Body of pancreas (tissue), 4 donors: ENCODE results near the gene GZF1. TPM values are rescaled to one million over a fixed set of nuclear protein-coding genes. Genes with fewer than 3 reads are reported as not detected.

Source experiments
- ATAC-seq: fragments of 150-250 bp; one replicate; pipeline ENCODE4 v1.9.1; 2016
- DNase-seq, 4 donors: peaks; one replicate each; pipeline ENCODE4 v3.0.0-alpha.2; 2019
- H3K27ac ChIP-seq, 4 donors: fragments of 200-600 bp; sonication (generic); 1 replicate in 3 of 4; 2 replicates in 1 of 4; pipeline versions ENCODE4 v1.5.1 to v1.6.1; 2016 to 2019; ENCODE audit warnings: mild to moderate bottlenecking in 1 of 4, mixed read lengths in 1 of 4, moderate library complexity in 1 of 4
- H3K27me3 ChIP-seq, 2 donors: fragments of 200-600 bp; sonication (generic); one replicate each; pipeline ENCODE4 v1.6.0; 2016; ENCODE audit warnings: mild to moderate bottlenecking in 1 of 2
- H3K36me3 ChIP-seq, 2 donors: fragments of 200-600 bp; sonication (generic); replicated peaks in 1 of 2; 2 replicates each; pipeline ENCODE4 v1.5.1; 2016; ENCODE audit warnings: low read depth in 2 of 2; ENCODE audit not compliant: insufficient read depth in 1 of 2
- H3K4me1 ChIP-seq: fragments of 200-600 bp; sonication (generic); one replicate; pipeline ENCODE4 v1.6.0; 2016
- H3K4me3 ChIP-seq, 2 donors: fragments of 200-600 bp; sonication (generic); 1 replicate in 1 of 2; 2 replicates in 1 of 2; pipeline ENCODE4 v1.5.1; 2016 to 2019
- H3K9me3 ChIP-seq, 3 donors: fragments of 200-600 bp; sonication (generic); 1 replicate in 2 of 3; 2 replicates in 1 of 3; pipeline ENCODE4 v1.5.1; 2016
- POLR2A ChIP-seq, 3 donors: fragments of 450-650 bp; IDR thresholded peaks; one replicate each; pipeline ENCODE4 v1.6.1; 2016; ENCODE audit warnings: antibody characterized with exemption in 3 of 3, mild to moderate bottlenecking in 2 of 3
- WGBS, 2 donors: methylation state at CpG; one replicate each; pipeline ENCODE4 v1.1.5; 2017; 5-methylcytosine and 5-hydroxymethylcytosine counted together
- intact Hi-C: fragments of 100-400 bp; cut with DNase I; formaldehyde crosslinking; loops from one replicate; pipeline ENCODE4 v1.15.1; 2023
- total RNA-seq, 2 donors: library from RNA; depleted of rRNA; stranded (reverse); fragments of >200 nt; gene quantifications; one replicate each; pipeline ENCODE4 v1.1.0, GENCODE V29; 2016
- TF ChIP-seq, protein P1 (sequence below), 7 experiments: fragments of 450-650 bp in 4 of 7; fragments of 200-600 bp in 3 of 7; sonication (generic) in 3 of 7; IDR thresholded peaks; one replicate each; pipeline ENCODE4 v1.5.1; 2016 to 2019; ENCODE audit warnings: antibody characterized with exemption in 7 of 7

The GZF1 gene
- total RNA-seq, 2 donors from 2014 or later = 1.6 to 6.2 TPM

DNA sequence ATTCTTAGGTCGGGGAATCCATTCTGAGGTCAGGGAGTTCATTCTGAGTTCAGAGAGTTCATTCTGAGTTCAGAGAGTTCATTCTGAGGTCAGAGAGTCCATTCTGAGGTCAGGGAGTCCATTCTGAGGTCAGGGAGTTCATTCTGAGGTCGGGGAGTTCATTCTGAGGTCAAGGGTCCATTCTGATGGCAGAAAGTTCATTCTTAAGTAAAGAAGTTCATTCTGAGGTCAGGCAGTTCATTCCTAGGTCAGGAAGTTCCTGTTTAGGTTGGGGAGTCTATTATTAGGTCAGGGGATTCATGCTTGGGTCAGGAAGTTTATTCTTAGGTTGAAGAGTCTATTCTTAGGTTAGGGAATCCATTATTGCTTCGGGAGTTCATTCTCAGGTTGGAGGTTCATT is 27.9 kb upstream of the GZF1 start:
- TF ChIP-seq, protein P1, sequence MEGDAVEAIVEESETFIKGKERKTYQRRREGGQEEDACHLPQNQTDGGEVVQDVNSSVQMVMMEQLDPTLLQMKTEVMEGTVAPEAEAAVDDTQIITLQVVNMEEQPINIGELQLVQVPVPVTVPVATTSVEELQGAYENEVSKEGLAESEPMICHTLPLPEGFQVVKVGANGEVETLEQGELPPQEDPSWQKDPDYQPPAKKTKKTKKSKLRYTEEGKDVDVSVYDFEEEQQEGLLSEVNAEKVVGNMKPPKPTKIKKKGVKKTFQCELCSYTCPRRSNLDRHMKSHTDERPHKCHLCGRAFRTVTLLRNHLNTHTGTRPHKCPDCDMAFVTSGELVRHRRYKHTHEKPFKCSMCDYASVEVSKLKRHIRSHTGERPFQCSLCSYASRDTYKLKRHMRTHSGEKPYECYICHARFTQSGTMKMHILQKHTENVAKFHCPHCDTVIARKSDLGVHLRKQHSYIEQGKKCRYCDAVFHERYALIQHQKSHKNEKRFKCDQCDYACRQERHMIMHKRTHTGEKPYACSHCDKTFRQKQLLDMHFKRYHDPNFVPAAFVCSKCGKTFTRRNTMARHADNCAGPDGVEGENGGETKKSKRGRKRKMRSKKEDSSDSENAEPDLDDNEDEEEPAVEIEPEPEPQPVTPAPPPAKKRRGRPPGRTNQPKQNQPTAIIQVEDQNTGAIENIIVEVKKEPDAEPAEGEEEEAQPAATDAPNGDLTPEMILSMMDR (IDR thresholded peaks at IDR 0.05) = no peak
- TF ChIP-seq POLR2A (IDR thresholded peaks at IDR 0.05) = no peak
- DNase-seq (no peak), ATAC-seq (no peak)
- WGBS, 2 donors = 29 to 51% methylated on average over 3 of the region's 3 CpGs
- H3K36me3 ChIP-seq = no peaks in the 10 kb centered on the region
- H3K27ac ChIP-seq = no peak overlapping the region
- intact Hi-C loops = no loop called here
- no peaks in the 10 kb centered on the region for H3K9me3 ChIP-seq
- no peaks in the 10 kb centered on the region for H3K4me1 ChIP-seq
- H3K27me3 ChIP-seq = no peaks in the 10 kb centered on the region
- H3K4me3 ChIP-seq = no peak overlapping the region

DNA sequence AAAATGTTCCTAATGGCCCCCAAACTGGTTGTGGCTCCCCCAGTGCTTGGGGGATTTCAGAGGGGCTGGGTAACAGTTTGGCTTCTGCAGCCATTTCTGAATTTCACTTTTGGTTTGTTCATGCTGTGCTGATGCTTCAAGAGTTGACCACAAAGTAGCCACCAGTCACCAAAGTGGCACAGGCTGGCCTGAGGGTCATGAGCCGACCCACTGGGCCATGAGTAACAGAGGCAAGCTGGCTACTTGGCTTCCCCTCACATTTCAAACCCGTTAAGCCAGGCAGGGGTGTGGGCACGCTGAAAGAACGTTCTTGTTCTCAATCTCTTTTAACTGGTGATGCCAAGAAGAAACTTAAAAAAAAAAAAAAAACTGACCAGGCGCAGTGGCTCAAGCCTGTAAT is 26.5 kb upstream of the GZF1 start:
- WGBS, 2 donors = 83 to 92% methylated on average over 5 of the region's 5 CpGs
- Histone ChIP-seq H3K36me3 (no peaks in the 10 kb centered on the region), H3K4me3 (no peak overlapping the region), H3K9me3 (no peaks in the 10 kb centered on the region), H3K4me1 (no peaks in the 10 kb centered on the region), H3K27ac (no peak overlapping the region), H3K27me3 (no peaks in the 10 kb centered on the region)
- TF ChIP-seq, protein P1 (IDR thresholded peaks at IDR 0.05) = no peak
- no peak for TF ChIP-seq POLR2A (IDR thresholded peaks at IDR 0.05)
- DNase-seq (no peak), ATAC-seq (no peak)
- intact Hi-C loops = no loop called here

- intact Hi-C loops = no loop called here
- Histone ChIP-seq H3K9me3 (no peaks in the 10 kb centered on the region), H3K27me3 (no peaks in the 10 kb centered on the region), H3K4me1 (no peaks in the 10 kb centered on the region), H3K36me3 (no peaks in the 10 kb centered on the region), H3K27ac (no peak overlapping the region), H3K4me3 (no peak overlapping the region)
- ATAC-seq = no peak
- TF ChIP-seq, protein P1 (IDR thresholded peaks at IDR 0.05) = no peak
- no peak for TF ChIP-seq POLR2A (IDR thresholded peaks at IDR 0.05)
- WGBS, 2 donors = 73 to 84% methylated on average over 5 of the region's 5 CpGs
- DNase-seq = no peak
Measured at GRCh38 chr20:23336476-23336875, 25.5 kb upstream of the GZF1 start.

DNA sequence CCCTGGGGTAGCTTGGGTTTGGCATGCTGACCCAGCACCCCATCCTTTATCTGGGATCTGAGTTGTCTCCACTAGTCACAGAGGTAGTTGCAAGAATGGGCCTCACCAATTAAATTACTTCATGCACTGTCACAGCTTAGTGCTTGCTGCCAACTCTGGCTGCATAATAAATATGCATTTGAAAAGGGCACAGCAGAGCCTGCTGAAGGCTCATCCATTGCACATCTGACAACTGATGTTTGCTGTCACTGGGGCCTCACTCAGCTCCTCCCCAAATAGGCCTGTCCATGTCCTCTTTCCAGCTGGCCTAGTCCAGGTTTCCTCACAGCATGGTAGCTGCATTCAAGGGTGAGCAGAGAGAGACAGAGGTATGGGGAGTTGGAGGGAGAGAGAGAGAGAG is 24.7 kb upstream of the GZF1 start:
- TF ChIP-seq, protein P1 (IDR thresholded peaks at IDR 0.05) = no peak
- TF ChIP-seq POLR2A (IDR thresholded peaks at IDR 0.05) = no peak
- Histone ChIP-seq H3K27ac (no peak overlapping the region), H3K27me3 (no peaks in the 10 kb centered on the region), H3K4me3 (no peak overlapping the region), H3K9me3 (no peaks in the 10 kb centered on the region), H3K4me1 (no peaks in the 10 kb centered on the region), H3K36me3 (no peaks in the 10 kb centered on the region)
- ATAC-seq = no peak
- intact Hi-C loops = no loop called here
- DNase-seq = no peak

DNA sequence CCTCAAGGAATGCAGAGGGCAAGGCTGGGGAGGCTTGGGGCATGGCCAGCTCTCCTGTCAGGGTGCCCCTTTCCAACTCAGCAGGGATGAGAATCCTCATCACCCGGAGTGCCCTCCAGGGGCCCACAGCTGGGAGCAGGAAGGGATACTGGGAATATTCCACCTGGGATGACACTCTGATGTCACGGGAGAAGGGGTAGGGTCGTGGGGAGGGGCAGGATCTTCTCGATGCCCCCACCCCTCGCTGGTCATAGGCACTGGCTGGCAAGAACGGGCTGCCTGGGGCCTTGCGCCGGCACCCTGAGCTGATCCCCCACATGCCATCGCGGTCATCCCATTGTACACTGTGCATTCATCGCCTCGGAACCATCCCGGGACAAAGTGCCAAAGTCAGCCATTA is 22.0 kb upstream of the GZF1 start:
- no peak for ATAC-seq

More for the DNA sequence above, 22.0 kb upstream of the GZF1 start:
- no peak for DNase-seq
- TF ChIP-seq, protein P1 (IDR thresholded peaks at IDR 0.05) = no peak
- TF ChIP-seq POLR2A (IDR thresholded peaks at IDR 0.05) = no peak
- intact Hi-C loops = loop anchor here (10.0 kb wide), 2 partner anchors 75 to 645 kb away; no protein-coding TSS in a partner anchor
- 57 to 59% methylated on average over 13 of the region's 13 CpGs for WGBS, 2 donors
- Histone ChIP-seq H3K4me3 (no peak overlapping the region), H3K27ac (no peak overlapping the region), H3K27me3 (no peaks in the 10 kb centered on the region), H3K4me1 (no peaks in the 10 kb centered on the region), H3K9me3 (no peaks in the 10 kb centered on the region), H3K36me3 (no peaks in the 10 kb centered on the region)
